Measurements from ENCODE around the gene NHLH2. TPM values are rescaled to one million over a fixed set of nuclear protein-coding genes. Genes with fewer than 3 reads are reported as not detected.

NHLH2 gene
- polyA plus RNA-seq, 1 of the 3 experiments (the other 2 are of a cell fraction) = not detected

- CTCF ChIA-PET = interaction anchor here (0.8 to 4.6 kb wide), 12 partner anchors 11 to 688 kb away, joined by 3 to 66 read pairs (median 4); no protein-coding TSS in a partner anchor
- Histone ChIP-seq H3K9me3 (no peaks in the 10 kb centered on the region), H3K27me3 (ENCODE audit: insufficient read depth) (no peaks in the 10 kb centered on the region; the same call in 1 of the 2 replicates), H3F3A (replicated peaks; ENCODE audit: insufficient read depth) (no peaks in the 10 kb centered on the region), H3K79me2 (ENCODE audit: insufficient read depth) (no peaks in the 10 kb centered on the region), H3K4me3 (ENCODE audit: low read depth in 2 of 2, low read length in 1 of 2) (no peak overlapping the region), H3K36me3 (replicated peaks in 1 of 2; ENCODE audit: control insufficient read depth in 1 of 2, insufficient read depth in 2 of 2, low read length in 1 of 2) (no peaks in the 10 kb centered on the region), H3K4me1 (ENCODE audit: control insufficient read depth in 1 of 2, insufficient read depth in 2 of 2, low read depth in 1 of 2, low read length in 1 of 2) (peaks cover 0 to 7% of the 10 kb centered on the region in 2 experiments; a peak in 1 of 4 replicates), H3K4me2 (no peak overlapping the region), H3K9ac (no peak overlapping the region), H3K9me2 (no peaks in the 10 kb centered on the region), H4K20me1 (ENCODE audit: insufficient read depth) (no peaks in the 10 kb centered on the region), H2AFZ (ENCODE audit: low read depth) (no peak overlapping the region), H3K27ac (ENCODE audit: low read depth in 2 of 2, low read length in 1 of 2) (no peak overlapping the region)
- TF ChIP-seq SIN3A (IDR thresholded peaks at IDR 0.05; ENCODE audit: borderline replicate concordance, low read depth, low read length) (no peak), GABPA (IDR thresholded peaks at IDR 0.05; ENCODE audit: low read depth) (no peak), GATA2 (CRISPR knock-in tag; IDR thresholded peaks at IDR 0.05) (peak; percentile 70), MEF2A (IDR thresholded peaks at IDR 0.05; ENCODE audit: borderline replicate concordance, low read depth) (no peak), EZH2phosphoT487 (IDR thresholded peaks at IDR 0.05; ENCODE audit: borderline replicate concordance, low read depth) (no peak), FOXJ3 (CRISPR knock-in tag; IDR thresholded peaks at IDR 0.05) (no peak), USF2 (IDR thresholded peaks at IDR 0.05; ENCODE audit: borderline replicate concordance, low read depth, low read length) (no peak), EP300 (IDR thresholded peaks at IDR 0.05; ENCODE audit: borderline replicate concordance in 1 of 2, low read depth in 1 of 2, low read length in 1 of 2) (0 out of 4 replicates have a peak, but pooled peaks of 1 of the 2 experiments have one; percentile 14)
- no peak for DNase-seq
- POLR2A ChIA-PET = no interaction called here
- 33% methylated on average over 3 of the region's 3 CpGs for WGBS (ENCODE audit: low lambda C conversion rate)
Measured at GRCh38 chr1:115811140-115811828, 29.6 kb downstream of the NHLH2 start.

GRCh38 chr1:115810609-115811008 lies 30.3 kb downstream of the NHLH2 start:
- no peaks in the 10 kb centered on the region for H3F3A ChIP-seq (replicated peaks; ENCODE audit: insufficient read depth)
- H3K4me3 ChIP-seq (ENCODE audit: low read depth in 2 of 2, low read length in 1 of 2) = no peak overlapping the region
- H3K79me2 ChIP-seq (ENCODE audit: insufficient read depth) = no peaks in the 10 kb centered on the region
- no peaks in the 10 kb centered on the region for H4K20me1 ChIP-seq (ENCODE audit: insufficient read depth)
- H3K36me3 ChIP-seq (replicated peaks in 1 of 2; ENCODE audit: control insufficient read depth in 1 of 2, insufficient read depth in 2 of 2, low read length in 1 of 2) = no peaks in the 10 kb centered on the region
- no peak for DNase-seq
- peaks cover 0 to 7% of the 10 kb centered on the region in 2 experiments; a peak in 1 of 4 replicates for H3K4me1 ChIP-seq (ENCODE audit: control insufficient read depth in 1 of 2, insufficient read depth in 2 of 2, low read depth in 1 of 2, low read length in 1 of 2)
- no peaks in the 10 kb centered on the region for H3K9me2 ChIP-seq
- H3K9me3 ChIP-seq = no peaks in the 10 kb centered on the region
- H3K27ac ChIP-seq (ENCODE audit: low read depth in 2 of 2, low read length in 1 of 2) = no peak overlapping the region
- POLR2A ChIA-PET = no interaction called here
- no peak overlapping the region for H3K4me2 ChIP-seq
- CTCF ChIA-PET = interaction anchor here (0.8 to 4.6 kb wide), 12 partner anchors 10 to 689 kb away, joined by 3 to 66 read pairs (median 4); no protein-coding TSS in a partner anchor
- WGBS (ENCODE audit: low lambda C conversion rate) = 59% methylated on average over 2 of the region's 2 CpGs
- H3K9ac ChIP-seq = no peak overlapping the region
- no peaks in the 10 kb centered on the region; the same call in 1 of the 2 replicates for H3K27me3 ChIP-seq (ENCODE audit: insufficient read depth)
- no peak overlapping the region for H2AFZ ChIP-seq (ENCODE audit: low read depth)
- TF ChIP-seq FOXM1 (IDR thresholded peaks at IDR 0.05; ENCODE audit: low read depth) (no peak), SMC3 (IDR thresholded peaks at IDR 0.05; ENCODE audit: low read depth, low read length) (no peak), TCF12 (IDR thresholded peaks at IDR 0.05) (no peak), YY1 (IDR thresholded peaks at IDR 0.05; ENCODE audit: low read depth) (no peak), FOXJ3 (CRISPR knock-in tag; IDR thresholded peaks at IDR 0.05) (no peak), EZH2phosphoT487 (IDR thresholded peaks at IDR 0.05; ENCODE audit: borderline replicate concordance, low read depth) (no peak), USF2 (IDR thresholded peaks at IDR 0.05; ENCODE audit: borderline replicate concordance, low read depth, low read length) (no peak), NRF1 (IDR thresholded peaks at IDR 0.05; ENCODE audit: low read depth, low read length) (no peak), JUND (IDR thresholded peaks at IDR 0.05) (no peak), ZBTB33 (IDR thresholded peaks at IDR 0.05; ENCODE audit: borderline replicate concordance, low read depth) (no peak), SIN3A (IDR thresholded peaks at IDR 0.05; ENCODE audit: borderline replicate concordance, low read depth, low read length) (no peak)
- TF ChIP-seq, protein P1, sequence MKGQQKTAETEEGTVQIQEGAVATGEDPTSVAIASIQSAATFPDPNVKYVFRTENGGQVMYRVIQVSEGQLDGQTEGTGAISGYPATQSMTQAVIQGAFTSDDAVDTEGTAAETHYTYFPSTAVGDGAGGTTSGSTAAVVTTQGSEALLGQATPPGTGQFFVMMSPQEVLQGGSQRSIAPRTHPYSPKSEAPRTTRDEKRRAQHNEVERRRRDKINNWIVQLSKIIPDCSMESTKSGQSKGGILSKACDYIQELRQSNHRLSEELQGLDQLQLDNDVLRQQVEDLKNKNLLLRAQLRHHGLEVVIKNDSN (IDR thresholded peaks at IDR 0.05; ENCODE audit: borderline replicate concordance, low read depth) = no peak
- TF ChIP-seq, protein P2, sequence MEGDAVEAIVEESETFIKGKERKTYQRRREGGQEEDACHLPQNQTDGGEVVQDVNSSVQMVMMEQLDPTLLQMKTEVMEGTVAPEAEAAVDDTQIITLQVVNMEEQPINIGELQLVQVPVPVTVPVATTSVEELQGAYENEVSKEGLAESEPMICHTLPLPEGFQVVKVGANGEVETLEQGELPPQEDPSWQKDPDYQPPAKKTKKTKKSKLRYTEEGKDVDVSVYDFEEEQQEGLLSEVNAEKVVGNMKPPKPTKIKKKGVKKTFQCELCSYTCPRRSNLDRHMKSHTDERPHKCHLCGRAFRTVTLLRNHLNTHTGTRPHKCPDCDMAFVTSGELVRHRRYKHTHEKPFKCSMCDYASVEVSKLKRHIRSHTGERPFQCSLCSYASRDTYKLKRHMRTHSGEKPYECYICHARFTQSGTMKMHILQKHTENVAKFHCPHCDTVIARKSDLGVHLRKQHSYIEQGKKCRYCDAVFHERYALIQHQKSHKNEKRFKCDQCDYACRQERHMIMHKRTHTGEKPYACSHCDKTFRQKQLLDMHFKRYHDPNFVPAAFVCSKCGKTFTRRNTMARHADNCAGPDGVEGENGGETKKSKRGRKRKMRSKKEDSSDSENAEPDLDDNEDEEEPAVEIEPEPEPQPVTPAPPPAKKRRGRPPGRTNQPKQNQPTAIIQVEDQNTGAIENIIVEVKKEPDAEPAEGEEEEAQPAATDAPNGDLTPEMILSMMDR (IDR thresholded peaks at IDR 0.05) = no peak
- TF ChIP-seq, protein P3, sequence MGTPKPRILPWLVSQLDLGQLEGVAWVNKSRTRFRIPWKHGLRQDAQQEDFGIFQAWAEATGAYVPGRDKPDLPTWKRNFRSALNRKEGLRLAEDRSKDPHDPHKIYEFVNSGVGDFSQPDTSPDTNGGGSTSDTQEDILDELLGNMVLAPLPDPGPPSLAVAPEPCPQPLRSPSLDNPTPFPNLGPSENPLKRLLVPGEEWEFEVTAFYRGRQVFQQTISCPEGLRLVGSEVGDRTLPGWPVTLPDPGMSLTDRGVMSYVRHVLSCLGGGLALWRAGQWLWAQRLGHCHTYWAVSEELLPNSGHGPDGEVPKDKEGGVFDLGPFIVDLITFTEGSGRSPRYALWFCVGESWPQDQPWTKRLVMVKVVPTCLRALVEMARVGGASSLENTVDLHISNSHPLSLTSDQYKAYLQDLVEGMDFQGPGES (IDR thresholded peaks at IDR 0.05; ENCODE audit: low read depth, low read length) = no peak
